Effector memory CD8-positive, alpha-beta T cell (primary cell): ENCODE data around the gene C1orf116.
A peak's percentile ranks its signal among the peaks of the same experiment; 100 is the strongest.

Experiments
- ATAC-seq: fragments of 150-1000 bp; cut with Tn5 transposase; replicated peaks from 2 replicates; pipeline ENCODE4 v1.10.0; 2021; ENCODE audit warnings: mild to moderate bottlenecking, moderate library complexity
- DNase-seq, 3 experiments: peaks; one replicate each; pipeline ENCODE4 v3.0.0; 2021
- H3K27ac Mint-ChIP-seq, 2 donors: one replicate each; pipeline ENCODE4 v1.8.0; 2022; ENCODE audit warnings: mild to moderate bottlenecking in 2 of 2, mixed read lengths in 2 of 2, moderate library complexity in 2 of 2
- H3K27me3 Mint-ChIP-seq, 2 donors: one replicate each; pipeline ENCODE4 v1.8.0; 2022; ENCODE audit warnings: mixed read lengths in 2 of 2
- H3K36me3 Mint-ChIP-seq: one replicate; pipeline ENCODE4 v1.8.0; 2022; ENCODE audit warnings: mild to moderate bottlenecking, moderate library complexity, mixed read lengths; ENCODE audit not compliant: insufficient read depth
- H3K4me1 Mint-ChIP-seq, 2 donors: one replicate each; pipeline ENCODE4 v1.8.0; 2022; ENCODE audit warnings: low read depth in 2 of 2, mixed read lengths in 2 of 2
- H3K4me3 Mint-ChIP-seq, 2 donors: one replicate each; pipeline ENCODE4 v1.8.0; 2022; ENCODE audit warnings: mild to moderate bottlenecking in 2 of 2, mixed read lengths in 2 of 2, moderate library complexity in 2 of 2
- H3K9me3 Mint-ChIP-seq, 2 donors: one replicate each; pipeline ENCODE4 v1.8.0; 2022; ENCODE audit warnings: mixed read lengths in 2 of 2

C1orf116 gene

DNA sequence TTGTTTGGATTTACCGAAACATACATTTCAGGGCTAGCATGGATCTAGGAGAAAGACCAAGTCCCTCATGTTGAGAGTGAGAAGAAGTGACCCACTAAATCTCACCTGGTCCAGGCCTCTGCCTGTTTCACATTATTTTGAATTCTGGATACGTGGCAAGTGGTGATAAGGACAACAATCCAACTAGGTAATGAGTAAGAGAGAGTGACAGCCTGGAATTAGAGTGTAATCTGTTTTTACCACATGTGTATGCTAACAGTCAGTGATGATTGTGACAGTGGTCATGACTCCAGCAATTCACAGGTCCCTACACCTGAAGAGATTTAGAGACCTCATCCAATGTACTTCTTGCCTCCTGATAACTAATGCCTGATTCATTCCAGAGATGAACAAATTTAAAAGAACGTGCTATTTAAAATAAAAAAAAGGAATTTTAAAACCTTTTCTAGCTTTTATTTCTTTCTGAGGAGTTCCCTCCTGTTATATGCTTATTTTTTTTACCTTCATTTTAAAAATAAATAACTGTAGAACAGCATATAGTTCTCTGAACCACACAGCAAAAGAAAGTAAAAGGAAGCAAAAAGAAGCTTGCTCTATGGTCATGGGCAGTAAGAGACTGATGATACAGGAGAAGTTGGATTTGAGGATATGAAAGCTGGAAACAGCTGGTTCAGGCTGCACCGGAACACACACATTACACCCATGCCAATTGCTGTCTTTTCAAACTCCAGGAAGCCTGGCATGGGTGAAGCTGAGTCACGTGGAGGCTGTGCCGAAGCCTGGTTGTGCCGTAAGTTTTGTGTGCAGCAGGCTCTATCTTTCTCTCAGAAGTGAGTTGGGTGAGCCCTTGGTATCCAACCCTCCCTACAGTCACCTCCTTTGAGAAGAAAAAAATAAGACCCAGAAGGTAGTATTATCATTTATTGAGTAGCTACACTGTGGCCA, 14.7 kb downstream of the C1orf116 start:
- H3K9me3 Mint-ChIP-seq, result no peaks in the 10 kb centered on the region
- H3K4me3 Mint-ChIP-seq, result no peak overlapping the region
- peaks cover 0 to 2% of the 10 kb centered on the region in 2 donors for H3K4me1 Mint-ChIP-seq
- H3K27me3 Mint-ChIP-seq, result peaks cover 55 to 73% of the 10 kb centered on the region in 2 donors
- DNase-seq, result no peak
- no peaks in the 10 kb centered on the region for H3K36me3 Mint-ChIP-seq
- no peak for ATAC-seq
- H3K27ac Mint-ChIP-seq, result no peak overlapping the region

DNA sequence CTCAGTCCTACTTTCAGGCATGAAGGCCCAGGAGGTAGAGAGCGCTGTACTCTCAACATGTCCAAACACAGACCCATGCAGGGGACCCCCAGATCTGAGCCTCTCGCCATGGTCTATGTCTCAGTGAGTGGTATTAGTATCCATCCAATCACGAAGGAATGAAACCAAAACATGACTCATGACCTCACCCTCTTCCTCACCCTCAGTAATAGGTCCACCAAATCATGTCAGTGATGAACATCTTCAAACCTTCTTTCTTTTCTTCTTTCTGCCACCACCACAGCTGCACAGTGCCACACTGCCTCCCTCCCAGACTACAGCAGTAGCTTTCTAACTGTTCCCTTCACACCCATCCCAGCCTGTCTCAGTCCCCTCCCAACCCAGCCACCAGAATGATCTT, 16.8 kb downstream of the C1orf116 start:
- Mint-ChIP-seq H3K9me3 (no peaks in the 10 kb centered on the region), H3K4me3 (no peak overlapping the region), H3K27me3 (peaks cover 57 to 67% of the 10 kb centered on the region in 2 donors), H3K36me3 (no peaks in the 10 kb centered on the region), H3K4me1 (peaks cover 0 to 2% of the 10 kb centered on the region in 2 donors), H3K27ac (no peak overlapping the region)
- no peak for ATAC-seq
- DNase-seq, result no peak

GRCh38 chr1:207014728-207015127, 17.8 kb downstream of the C1orf116 start:
- ATAC-seq (no peak), DNase-seq (no peak)
- no peaks in the 10 kb centered on the region for H3K9me3 Mint-ChIP-seq
- peaks cover 62 to 63% of the 10 kb centered on the region in 2 donors for H3K27me3 Mint-ChIP-seq
- no peak overlapping the region for H3K27ac Mint-ChIP-seq
- H3K4me3 Mint-ChIP-seq, result no peak overlapping the region
- peaks cover 0 to 2% of the 10 kb centered on the region in 2 donors for H3K4me1 Mint-ChIP-seq
- no peaks in the 10 kb centered on the region for H3K36me3 Mint-ChIP-seq

DNA sequence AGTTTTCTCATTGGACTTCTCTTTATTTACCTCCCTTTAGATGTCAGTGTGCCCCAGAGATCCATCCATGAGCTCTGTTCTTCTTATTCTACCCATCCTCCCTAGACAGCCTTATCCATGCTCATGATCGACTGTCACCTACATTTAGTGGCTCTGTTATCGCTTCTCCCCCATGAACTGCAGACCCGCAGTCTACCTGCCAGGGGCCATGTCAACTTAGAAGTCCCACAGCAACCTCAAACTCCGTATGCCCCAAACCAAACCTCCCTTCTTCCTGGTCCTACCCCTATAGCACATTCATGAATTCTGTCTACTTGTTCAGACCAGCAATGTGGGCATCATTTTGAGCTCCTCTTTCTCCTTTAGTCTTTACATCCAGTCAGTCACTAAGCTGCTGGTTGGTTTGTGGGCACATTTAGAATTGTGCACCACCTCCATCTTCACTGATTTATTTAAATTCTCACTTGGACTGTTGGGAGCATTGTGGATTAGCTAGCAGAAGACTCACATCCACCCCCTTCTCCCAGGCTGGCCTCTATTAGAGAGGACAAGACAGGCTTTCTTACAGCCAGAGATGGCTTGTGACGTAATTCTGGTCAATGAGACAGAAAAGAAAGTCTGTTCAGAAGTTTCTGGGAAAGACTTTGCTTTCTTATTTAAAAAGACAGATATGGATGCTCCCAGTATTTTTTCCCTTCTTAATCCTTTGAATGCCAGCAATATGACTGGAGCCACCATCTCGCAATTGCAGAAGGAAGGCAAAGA, 19.1 kb downstream of the C1orf116 start:
- DNase-seq (no peak), ATAC-seq (no peak)
- Mint-ChIP-seq H3K4me1 (peaks cover 0 to 2% of the 10 kb centered on the region in 2 donors), H3K27me3 (peaks cover 51 to 57% of the 10 kb centered on the region in 2 donors), H3K27ac (no peak overlapping the region), H3K4me3 (no peak overlapping the region), H3K9me3 (no peaks in the 10 kb centered on the region), H3K36me3 (no peaks in the 10 kb centered on the region)

- no peak overlapping the region for H3K27ac Mint-ChIP-seq
- H3K27me3 Mint-ChIP-seq, result peaks cover 63 to 68% of the 10 kb centered on the region in 2 donors
- no peak overlapping the region for H3K4me3 Mint-ChIP-seq
- DNase-seq, result no peak
- no peak for ATAC-seq
- H3K36me3 Mint-ChIP-seq, result no peaks in the 10 kb centered on the region
- no peaks in the 10 kb centered on the region for H3K4me1 Mint-ChIP-seq
- no peaks in the 10 kb centered on the region for H3K9me3 Mint-ChIP-seq
These were observed 21.8 kb downstream of the C1orf116 start for GRCh38 chr1:207010726-207011125.

- DNase-seq, result no peak
- ATAC-seq, result no peak
- Mint-ChIP-seq H3K9me3 (no peaks in the 10 kb centered on the region), H3K27me3 (peaks cover 63 to 66% of the 10 kb centered on the region in 2 donors), H3K36me3 (no peaks in the 10 kb centered on the region), H3K4me1 (peaks cover 0 to 2% of the 10 kb centered on the region in 2 donors), H3K27ac (no peak overlapping the region), H3K4me3 (no peak overlapping the region)
These were observed 22.6 kb downstream of the C1orf116 start for GRCh38 chr1:207009945-207010344.

GRCh38 chr1:207009182-207009850, 23.2 kb downstream of the C1orf116 start:
- no peaks in the 10 kb centered on the region for H3K9me3 Mint-ChIP-seq
- H3K4me3 Mint-ChIP-seq, result no peak overlapping the region
- no peak for DNase-seq
- H3K36me3 Mint-ChIP-seq, result no peaks in the 10 kb centered on the region
- no peak for ATAC-seq
- H3K27ac Mint-ChIP-seq, result no peak overlapping the region
- H3K27me3 Mint-ChIP-seq, result peaks cover 60% of the 10 kb centered on the region in 2 donors
- H3K4me1 Mint-ChIP-seq, result peaks cover 0 to 4% of the 10 kb centered on the region in 2 donors

- Mint-ChIP-seq H3K4me1 (peaks cover 0 to 4% of the 10 kb centered on the region in 2 donors), H3K9me3 (no peaks in the 10 kb centered on the region), H3K27me3 (peaks cover 42 to 43% of the 10 kb centered on the region in 2 donors), H3K27ac (no peak overlapping the region), H3K4me3 (no peak overlapping the region), H3K36me3 (no peaks in the 10 kb centered on the region)
- no peak for ATAC-seq
- DNase-seq, result no peak
These were observed 25.1 kb downstream of the C1orf116 start for GRCh38 chr1:207007352-207008033.

DNA sequence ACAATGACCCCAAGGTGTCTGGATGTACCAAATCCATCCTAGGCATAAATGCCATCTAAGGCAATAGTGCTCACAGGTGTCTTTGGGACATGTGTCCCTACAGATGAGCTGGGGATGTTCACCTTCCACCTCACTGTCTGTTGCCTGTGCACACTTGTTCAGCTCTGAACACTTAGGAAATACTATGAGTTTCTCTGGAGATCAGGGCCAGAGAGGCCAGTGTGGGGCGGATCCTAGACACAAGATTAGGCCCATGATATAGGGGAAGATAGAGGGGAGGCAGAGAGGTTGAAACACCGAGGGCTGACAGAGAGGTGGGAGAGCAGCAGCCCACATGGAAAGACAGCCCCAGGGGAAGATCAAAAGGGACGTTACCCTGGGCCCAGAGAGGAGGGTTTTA, 25.6 kb downstream of the C1orf116 start:
- H3K27me3 Mint-ChIP-seq, result peaks cover 36 to 37% of the 10 kb centered on the region in 2 donors
- no peaks in the 10 kb centered on the region for H3K36me3 Mint-ChIP-seq
- peaks cover 0 to 4% of the 10 kb centered on the region in 2 donors for H3K4me1 Mint-ChIP-seq
- DNase-seq (no peak), ATAC-seq (no peak)
- no peak overlapping the region for H3K4me3 Mint-ChIP-seq
- H3K9me3 Mint-ChIP-seq, result no peaks in the 10 kb centered on the region
- H3K27ac Mint-ChIP-seq, result no peak overlapping the region

- peaks cover 32 to 33% of the 10 kb centered on the region in 2 donors for H3K27me3 Mint-ChIP-seq
- no peak for ATAC-seq
These were observed 26.5 kb downstream of the C1orf116 start for GRCh38 chr1:207006083-207006482.

DNA sequence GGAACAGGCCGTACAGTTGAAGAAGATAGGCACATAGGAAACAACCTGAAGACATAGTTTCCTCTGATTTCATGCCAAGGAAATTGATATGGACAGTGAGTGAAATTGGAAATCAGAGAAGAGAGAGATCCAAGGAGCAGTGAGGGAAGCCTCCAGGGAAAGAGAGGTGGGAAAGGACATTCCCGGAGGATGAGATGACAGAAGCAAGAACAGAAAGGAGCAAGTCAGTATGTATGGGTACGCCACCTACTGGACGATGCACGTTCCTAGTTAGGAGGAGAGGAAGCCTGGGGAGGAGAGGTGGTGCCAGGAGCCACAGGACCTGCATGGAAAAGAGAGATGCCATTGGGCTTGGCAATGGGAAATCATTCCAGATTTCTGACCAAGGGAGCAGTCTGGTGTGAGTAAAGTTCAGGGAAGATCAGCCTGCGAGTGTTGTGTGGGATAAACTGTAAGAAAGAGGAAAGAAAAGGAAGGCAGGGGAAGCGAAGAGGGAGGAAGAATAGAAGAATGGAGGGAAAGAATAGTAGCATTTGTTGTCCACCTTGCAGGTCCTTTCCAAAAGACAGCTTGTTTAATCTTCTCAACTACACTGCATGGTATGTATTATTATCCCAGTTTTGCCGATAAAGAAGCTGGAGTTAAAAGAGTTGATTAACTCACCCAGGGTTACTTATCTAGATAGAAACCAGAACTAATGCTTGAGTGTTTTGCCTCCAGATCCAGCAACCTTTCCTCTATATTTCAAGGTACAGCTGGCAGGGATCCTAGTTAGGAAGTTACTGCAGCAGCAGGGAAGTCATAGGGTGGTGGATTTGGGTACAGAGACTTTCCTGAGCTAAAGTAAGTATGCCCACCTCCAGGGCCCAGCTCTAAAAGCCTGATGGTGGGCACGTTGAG, 27.4 kb downstream of the C1orf116 start:
- no peak overlapping the region for H3K4me3 Mint-ChIP-seq
- peak; percentile 48 for ATAC-seq
- peaks cover 0 to 4% of the 10 kb centered on the region in 2 donors for H3K4me1 Mint-ChIP-seq
- H3K27me3 Mint-ChIP-seq, result peaks cover 30 to 32% of the 10 kb centered on the region in 2 donors
- no peaks in the 10 kb centered on the region for H3K36me3 Mint-ChIP-seq
- no peaks in the 10 kb centered on the region for H3K9me3 Mint-ChIP-seq
- no peak overlapping the region for H3K27ac Mint-ChIP-seq
- DNase-seq, result peak; percentile 18 to 33 (median 31)

More at GRCh38 chr1:207006083-207006482, 26.5 kb downstream of the C1orf116 start:
- Mint-ChIP-seq H3K4me3 (no peak overlapping the region), H3K4me1 (peaks cover 0 to 4% of the 10 kb centered on the region in 2 donors), H3K36me3 (no peaks in the 10 kb centered on the region), H3K9me3 (no peaks in the 10 kb centered on the region), H3K27ac (no peak overlapping the region)
- no peak for DNase-seq

- DNase-seq (no peak), ATAC-seq (no peak)
- peaks cover 0 to 4% of the 10 kb centered on the region in 2 donors for H3K4me1 Mint-ChIP-seq
- no peaks in the 10 kb centered on the region for H3K9me3 Mint-ChIP-seq
- no peaks in the 10 kb centered on the region for H3K36me3 Mint-ChIP-seq
- no peak overlapping the region for H3K4me3 Mint-ChIP-seq
- H3K27ac Mint-ChIP-seq, result no peak overlapping the region
- peaks cover 24 to 32% of the 10 kb centered on the region in 2 donors for H3K27me3 Mint-ChIP-seq
These were observed 29.3 kb downstream of the C1orf116 start for GRCh38 chr1:207003210-207003609.
